Spleen (tissue), 7 donors: Measurements from ENCODE around the gene PNMA8A.

Source experiments
- CTCF ChIP-seq, 11 experiments: fragments of 200-600 bp in 7 of 11; fragments of 450-650 bp in 4 of 11; sonication (generic) in 4 of 11; IDR thresholded peaks in 8 of 11; conservative IDR thresholded peaks in 3 of 11; 1 replicate in 7 of 11; 2 replicates in 4 of 11; pipeline versions ENCODE4 v1.4.0 to v1.8.0; 2016 to 2021; ENCODE audit warnings: antibody characterized with exemption in 11 of 11, inconsistent platforms in 4 of 11, mild to moderate bottlenecking in 1 of 11
- POLR2AphosphoS5 ChIP-seq, 3 donors: sonication (generic); formaldehyde crosslinking; IDR thresholded peaks; one replicate each; pipeline ENCODE4 v1.5.1; 2017; ENCODE audit warnings: antibody characterized with exemption in 3 of 3
- donor health status: DM: no; HTN: no; CAD: no; lungs with moderate emphysema.
- donor health status: DM: no; HTN: no; CAD: no.
- donor health status: DM: no; HTN: no; CAD: no.

- no peak for TF ChIP-seq POLR2AphosphoS5 (IDR thresholded peaks at IDR 0.05)
- no peak for TF ChIP-seq CTCF (IDR thresholded peaks at IDR 0.05 in 8 of 11, conservative IDR thresholded peaks at IDR 0.05 in 3 of 11)
These were observed 36.8 kb upstream of the PNMA8A start for GRCh38 chr19:46508206-46508605.
